Activated T-cell treated with anti-CD3 and anti-CD28 coated beads for 48 hours (primary cell): ENCODE results near the gene TTC28.
"Not testable (repeated sequence)": the region's sequence is repeated elsewhere in the genome, so short reads cannot be mapped to it uniquely, and the experiment has no call there.

ENCODE experiments used
- DNase-seq: peaks from one replicate; pipeline ENCODE4 v3.0.0-alpha.2; 2020; ENCODE audit warnings: low read depth

TTC28 gene

GRCh38 chr22:28180804-28181731 is 498.6 kb downstream of the TTC28 start:
- DNase-seq, result no peak

- DNase-seq, result no peak
These were observed 500.2 kb downstream of the TTC28 start for GRCh38 chr22:28179392-28179791.

GRCh38 chr22:28175730-28176492 is 503.7 kb downstream of the TTC28 start:
- DNase-seq, result no peak

- DNase-seq, result no peak
These were observed 505.1 kb downstream of the TTC28 start for GRCh38 chr22:28174509-28174908.

GRCh38 chr22:28172892-28173670 is 506.6 kb downstream of the TTC28 start:
- no peak for DNase-seq

GRCh38 chr22:28171712-28172111 is 507.9 kb downstream of the TTC28 start:
- DNase-seq, result no peak

DNA sequence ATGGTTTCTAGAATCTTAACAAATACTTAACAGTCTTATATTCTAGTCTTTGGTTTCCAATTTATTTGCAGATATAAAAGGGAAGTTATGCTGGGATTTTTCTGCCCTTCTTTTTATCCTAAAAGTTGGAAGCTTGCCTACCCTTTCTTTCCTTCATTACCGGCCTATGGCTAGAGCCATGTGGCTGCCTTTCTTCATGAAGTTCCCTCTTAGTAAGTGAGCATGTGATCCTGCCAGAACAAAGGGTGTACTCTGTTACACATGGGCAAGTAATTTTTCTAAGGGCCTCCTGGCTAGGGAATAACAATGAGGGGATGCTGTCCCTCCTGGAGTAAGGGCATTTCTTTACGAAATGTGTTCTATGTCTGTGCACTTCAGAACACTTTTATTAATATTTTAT is 508.5 kb downstream of the TTC28 start:
- no peak for DNase-seq

GRCh38 chr22:28169314-28169713 is 510.3 kb downstream of the TTC28 start:
- not testable (repeated sequence) for DNase-seq

DNA sequence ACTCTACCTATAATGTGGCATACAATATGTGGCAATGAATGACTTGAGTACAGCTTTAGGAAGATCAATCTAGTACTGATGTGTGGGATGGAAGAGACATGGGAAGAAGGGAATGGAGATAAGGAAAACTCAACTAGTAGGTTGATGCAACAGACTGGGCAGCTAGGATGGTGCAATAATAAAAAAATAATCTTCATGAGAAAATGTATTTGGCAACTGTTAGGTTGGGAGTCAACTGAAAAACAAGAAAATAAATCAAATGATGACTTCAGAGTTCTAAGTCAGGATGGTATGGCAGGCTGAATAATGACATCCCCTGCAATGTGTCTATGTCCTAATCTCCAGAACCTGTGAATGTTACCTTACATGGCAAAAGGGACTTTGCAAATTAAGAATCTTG is 523.8 kb downstream of the TTC28 start:
- DNase-seq, result no peak

GRCh38 chr22:28154861-28155260 is 524.8 kb downstream of the TTC28 start:
- no peak for DNase-seq

- no peak for DNase-seq
These were observed 528.4 kb downstream of the TTC28 start for GRCh38 chr22:28151151-28151816.

DNA sequence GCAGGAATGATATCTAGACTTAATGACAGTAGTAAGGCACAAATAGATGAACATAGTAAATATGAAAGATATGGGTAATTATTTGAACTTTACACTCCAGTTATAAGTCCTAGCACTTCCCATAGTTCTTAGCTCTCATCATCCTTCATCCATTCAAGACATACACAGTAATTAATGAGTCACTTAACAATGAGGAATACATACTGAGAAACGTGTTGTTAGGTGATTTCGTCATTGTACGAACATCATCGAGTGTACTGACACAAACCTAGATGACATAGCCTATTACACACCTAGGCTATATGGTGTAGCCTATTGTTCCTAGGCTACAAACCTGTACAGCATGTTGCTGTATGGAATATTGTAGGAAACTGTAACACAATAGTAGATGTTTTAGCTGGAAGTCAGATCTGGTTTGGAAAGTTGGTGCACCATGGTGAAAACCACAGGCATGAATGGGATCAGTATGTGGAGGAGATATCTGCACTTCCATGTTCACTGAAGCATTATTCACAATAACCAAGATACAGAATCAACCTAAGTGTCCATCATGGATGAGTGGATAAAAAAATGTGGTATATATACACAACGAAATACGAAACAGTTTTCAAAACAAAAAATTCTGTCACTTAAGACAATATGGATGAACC is 530.7 kb downstream of the TTC28 start:
- DNase-seq, result no peak

DNA sequence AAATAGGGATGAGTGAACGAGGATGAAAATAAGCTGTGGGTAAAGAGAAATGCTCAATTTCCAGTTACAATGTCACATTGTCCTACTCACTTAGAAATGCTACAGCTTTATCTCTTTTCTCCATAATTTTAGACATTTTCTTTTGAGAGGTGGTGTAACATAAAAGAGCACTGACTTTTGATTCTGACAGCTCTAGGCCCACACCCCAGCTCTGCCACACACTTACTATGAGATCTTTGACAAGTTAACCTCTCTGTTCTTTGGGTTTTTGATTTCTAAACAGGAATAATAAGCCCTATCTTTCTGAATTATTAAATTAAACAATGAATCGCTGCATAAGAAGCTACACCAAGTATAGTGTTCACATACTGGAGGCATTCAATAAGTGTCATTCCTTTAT is 532.2 kb downstream of the TTC28 start:
- no peak for DNase-seq

DNA sequence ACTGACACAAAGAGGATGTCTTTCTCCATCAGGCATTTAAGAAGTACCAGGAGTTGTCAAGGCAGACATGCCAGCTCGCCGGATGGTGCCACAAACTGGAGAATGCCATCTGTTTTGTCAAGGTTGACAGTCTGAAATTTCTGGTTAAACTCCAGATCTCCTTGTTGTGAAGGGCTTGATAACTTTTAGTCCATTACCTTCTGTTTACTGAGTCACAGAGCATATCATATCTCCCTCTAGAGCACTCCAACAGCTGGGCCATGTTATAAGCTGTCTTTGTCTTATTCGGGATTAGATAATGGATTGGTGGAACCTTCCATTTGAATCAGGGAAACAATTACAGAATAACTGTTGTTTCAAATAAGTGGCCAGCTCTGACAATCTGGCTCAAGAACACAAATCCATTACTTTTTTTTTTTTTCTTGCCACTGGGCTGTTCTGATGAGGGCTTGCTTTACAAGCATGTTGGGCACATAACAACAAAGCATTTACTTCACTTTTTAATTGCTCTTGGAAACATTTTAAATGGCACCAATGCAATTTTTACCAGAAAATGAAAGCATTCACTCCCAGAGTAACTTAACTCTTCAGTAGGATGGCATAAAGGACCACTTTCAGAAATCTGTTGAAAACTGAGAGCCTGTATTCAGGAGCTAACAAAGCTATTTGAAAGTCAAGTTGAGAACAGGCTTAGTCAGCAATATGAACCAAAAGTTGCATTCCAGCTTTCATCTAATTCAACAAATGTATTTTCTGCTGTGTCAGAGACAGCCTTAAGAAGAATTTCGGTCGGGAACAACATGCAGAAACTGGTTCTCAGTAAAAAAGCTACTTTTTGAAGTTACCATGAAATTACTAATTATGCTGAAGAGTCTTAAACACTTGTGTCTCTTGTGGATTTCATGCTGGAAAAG is 533.0 kb downstream of the TTC28 start:
- DNase-seq, result no peak

DNA sequence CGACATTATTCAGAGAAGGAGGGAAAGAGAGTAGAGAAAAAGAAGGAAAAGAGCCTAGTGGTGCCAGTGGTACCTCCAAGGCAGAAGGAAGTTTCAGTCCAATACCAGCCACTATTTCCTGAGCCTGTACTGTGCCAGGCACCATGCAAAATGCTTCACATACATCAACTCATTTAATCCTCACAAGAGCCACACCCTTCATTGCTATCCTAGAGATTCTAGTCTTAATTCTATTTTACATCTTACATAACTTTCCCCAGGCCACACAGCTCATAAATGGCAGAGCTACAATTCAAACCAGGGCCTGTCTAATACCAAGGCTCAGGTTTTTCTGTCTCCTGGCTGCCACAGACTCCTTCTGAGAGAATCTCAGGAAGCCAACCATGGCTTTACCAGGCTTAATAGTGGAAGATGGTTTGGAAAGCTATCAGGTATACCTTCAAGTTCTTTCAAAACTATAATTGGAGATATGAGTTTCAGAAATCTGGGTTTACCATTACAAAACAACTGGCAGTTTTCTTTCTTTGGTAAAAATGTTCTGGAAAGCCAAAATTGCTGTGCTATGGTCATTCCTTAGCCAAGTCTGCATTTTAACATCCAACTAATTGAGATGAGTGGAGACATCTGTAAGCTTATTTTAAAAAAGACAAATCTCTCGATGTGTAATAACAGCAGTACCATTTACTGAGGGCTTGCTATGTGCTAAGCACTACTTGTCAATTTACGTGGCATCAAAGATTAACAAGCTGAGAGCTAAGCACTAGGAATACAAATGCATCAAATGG is 535.5 kb downstream of the TTC28 start:
- no peak for DNase-seq

DNA sequence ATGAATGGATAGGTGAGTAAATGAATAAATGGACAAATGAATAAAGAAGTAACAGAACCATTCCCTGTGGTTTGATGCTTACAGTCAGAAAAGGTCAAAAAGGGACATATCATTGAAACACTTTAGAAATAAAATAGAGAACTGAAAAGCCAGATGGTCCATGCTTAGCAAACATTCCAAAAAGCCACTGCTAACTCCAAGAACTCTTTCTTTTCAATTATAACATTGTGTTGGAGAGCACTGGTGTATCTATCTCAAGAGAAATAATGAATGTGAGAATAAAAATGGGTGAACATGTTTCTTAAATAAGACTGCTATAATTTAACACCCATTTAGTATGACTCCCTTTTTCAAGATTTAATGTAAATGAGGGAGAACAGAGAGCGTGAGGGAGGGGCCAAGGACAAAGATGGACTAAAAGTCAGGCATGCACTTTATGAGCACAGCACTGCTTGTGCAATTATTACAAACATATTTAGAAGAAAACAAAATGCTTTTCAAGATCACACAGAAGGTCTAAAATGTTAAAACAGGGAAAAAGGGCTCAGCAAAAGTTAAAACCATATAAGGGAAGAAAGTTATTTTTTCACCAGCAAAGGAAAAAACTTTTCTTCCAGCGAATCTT is 536.3 kb downstream of the TTC28 start:
- no peak for DNase-seq

GRCh38 chr22:28142361-28142961 is 537.2 kb downstream of the TTC28 start:
- no peak for DNase-seq

- no peak for DNase-seq
These were observed 538.0 kb downstream of the TTC28 start for GRCh38 chr22:28141614-28142013.

GRCh38 chr22:28139961-28140360 is 539.7 kb downstream of the TTC28 start:
- DNase-seq, result no peak
